IMR-90 (cell line): ENCODE data around the gene CDH13. TPM values are rescaled to one million over a fixed set of nuclear protein-coding genes. Genes with fewer than 3 reads are reported as not detected.

Experiments
- ATAC-seq: fragments of 200-7000 bp; cut with Tn5 transposase; 2 replicates; pipeline ENCODE4 v1.9.1; 2020; ENCODE audit warnings: low read depth, mild to moderate bottlenecking, moderate library complexity
- BruUV-seq: library from RNA; stranded (reverse); fragments of 400-500 nt; replicated peaks from 2 replicates; lab custom pipeline; 2021; lab: Mats Ljungman, UMichigan
- CTCF ChIA-PET: fragments of 300-600 bp; formaldehyde crosslinking; extraction: SDS; loops from one replicate; lab custom pipeline; 2021; ENCODE audit warnings: antibody characterized with exemption; lab: Yijun Ruan, JAX
- POLR2A ChIA-PET: fragments of 300-600 bp; sonication (Branson Sonifier 250); formaldehyde crosslinking; loops from one replicate; lab custom pipeline; 2022; ENCODE audit warnings: antibody characterized with exemption; ENCODE audit not compliant: unreplicated experiment; lab: Charles Lee
- DNase-seq: peaks from one replicate; pipeline ENCODE4 v3.0.0; 2013
- H2AFZ ChIP-seq: replicated peaks from 2 replicates; pipeline ENCODE3; 2013; ENCODE audit warnings: low read length, mild to moderate bottlenecking; ENCODE audit not compliant: poor library complexity
- H2AK5ac ChIP-seq: 2 replicates; pipeline ENCODE4 v1.6.1; 2013; ENCODE audit warnings: low read depth, low read length, inconsistent platforms
- H2AK9ac ChIP-seq: replicated peaks from 2 replicates; pipeline ENCODE3; 2013; ENCODE audit warnings: mild to moderate bottlenecking, low read depth, low read length, moderate library complexity; ENCODE audit not compliant: poor library complexity
- H2BK120ac ChIP-seq: 2 replicates; pipeline ENCODE4 v1.6.1; 2013; ENCODE audit warnings: low read depth, low read length, inconsistent platforms
- H2BK15ac ChIP-seq: 3 replicates; pipeline ENCODE4 v1.6.1; 2013; ENCODE audit warnings: low read depth, low read length, inconsistent platforms
- H2BK20ac ChIP-seq: 2 replicates; pipeline ENCODE4 v1.6.1; 2013; ENCODE audit warnings: low read depth, mild to moderate bottlenecking, inconsistent platforms, low read length, moderate library complexity
- H2BK5ac ChIP-seq: 2 replicates; pipeline ENCODE4 v1.6.1; 2013; ENCODE audit warnings: mild to moderate bottlenecking, low read depth, low read length, inconsistent platforms; ENCODE audit not compliant: poor library complexity, severe bottlenecking
- H3K14ac ChIP-seq: replicated peaks from 2 replicates; pipeline ENCODE4 v1.6.1; 2013; ENCODE audit warnings: low read depth, low read length, inconsistent platforms
- H3K18ac ChIP-seq: 2 replicates; pipeline ENCODE4 v1.6.1; 2013; ENCODE audit warnings: low read depth, low read length, control low read depth
- H3K23ac ChIP-seq: 2 replicates; pipeline ENCODE4 v1.6.1; 2013; ENCODE audit warnings: low read depth, low read length, inconsistent platforms
- H3K27ac ChIP-seq: 2 replicates; pipeline ENCODE4 v1.5.1; 2013; ENCODE audit warnings: mild to moderate bottlenecking, control low read depth, low read length; ENCODE audit not compliant: insufficient read depth
- H3K27me3 ChIP-seq: 2 replicates; pipeline ENCODE4 v1.6.1; 2013; ENCODE audit warnings: low read length; ENCODE audit not compliant: control insufficient read depth, insufficient read depth
- H3K36me3 ChIP-seq: 2 replicates; pipeline ENCODE4 v1.6.1; 2013; ENCODE audit warnings: low read length, mixed read lengths; ENCODE audit not compliant: control insufficient read depth, insufficient read depth
- H3K4ac ChIP-seq: 2 replicates; pipeline ENCODE4 v1.6.1; 2013; ENCODE audit warnings: low read depth, low read length, inconsistent platforms
- H3K4me1 ChIP-seq: 2 replicates; pipeline ENCODE4 v1.6.1; 2013; ENCODE audit warnings: low read length, mixed read lengths; ENCODE audit not compliant: control insufficient read depth, insufficient read depth
- H3K4me2 ChIP-seq: 2 replicates; pipeline ENCODE4 v1.6.1; 2013; ENCODE audit warnings: low read depth, mild to moderate bottlenecking, control low read depth, low read length, moderate library complexity
- H3K4me3 ChIP-seq: 2 replicates; pipeline ENCODE4 v1.5.1; 2013; ENCODE audit warnings: low read depth, mild to moderate bottlenecking, control low read depth, low read length, moderate library complexity; ENCODE audit not compliant: insufficient read depth
- H3K56ac ChIP-seq: 2 replicates; pipeline ENCODE4 v1.6.1; 2013; ENCODE audit warnings: low read length, inconsistent platforms; ENCODE audit not compliant: insufficient read depth; ENCODE audit errors: extremely low read depth
- H3K79me1 ChIP-seq, 2 experiments: 2 replicates each; pipeline ENCODE4 v1.6.1; 2013; ENCODE audit warnings: low read length in 2 of 2, inconsistent platforms in 1 of 2, low read depth in 1 of 2
- H3K9ac ChIP-seq: 2 replicates; pipeline ENCODE4 v1.6.1; 2013; ENCODE audit warnings: low read depth, low read length, control low read depth
- H3K9me1 ChIP-seq: 2 replicates; pipeline ENCODE4 v1.6.1; 2013; ENCODE audit warnings: low read length, inconsistent platforms; ENCODE audit not compliant: insufficient read depth
- H3K9me3 ChIP-seq: 2 replicates; pipeline ENCODE4 v1.6.1; 2013; ENCODE audit warnings: low read length; ENCODE audit not compliant: control insufficient read depth, insufficient read depth
- H4K20me1 ChIP-seq: 2 replicates; pipeline ENCODE4 v1.6.1; 2013; ENCODE audit warnings: low read length, inconsistent platforms; ENCODE audit not compliant: insufficient read depth
- H4K5ac ChIP-seq: 2 replicates; pipeline ENCODE4 v1.6.1; 2013; ENCODE audit warnings: mild to moderate bottlenecking, low read depth, low read length, control low read depth
- H4K8ac ChIP-seq, 2 experiments: 2 replicates each; pipeline ENCODE4 v1.6.1; 2013; ENCODE audit warnings: low read depth in 2 of 2, low read length in 2 of 2, control low read depth in 1 of 2, inconsistent platforms in 1 of 2
- H4K91ac ChIP-seq: 2 replicates; pipeline ENCODE4 v1.6.1; 2013; ENCODE audit warnings: low read depth, low read length, inconsistent platforms; ENCODE audit not compliant: insufficient read depth
- BHLHE40 ChIP-seq: fragments of 150-350 bp; IDR thresholded peaks from 2 replicates; pipeline ENCODE4 v1.6.1; 2016; ENCODE audit warnings: mild to moderate bottlenecking, low read depth, low read length
- CEBPB ChIP-seq: IDR thresholded peaks from 2 replicates; pipeline ENCODE4 v1.6.1; 2012; ENCODE audit warnings: low read depth, low read length, improper control_type of control experiment
- CHD1 ChIP-seq: IDR thresholded peaks from 2 replicates; pipeline ENCODE4 v1.6.1; 2012; ENCODE audit warnings: low read depth, low read length, improper control_type of control experiment
- CTCF ChIP-seq: conservative IDR thresholded peaks from 2 replicates; pipeline ENCODE4 v1.5.1; 2012; ENCODE audit warnings: mild to moderate bottlenecking, low read depth, low read length, improper control_type of control experiment
- ELK1 ChIP-seq: fragments of 150-350 bp; IDR thresholded peaks from 2 replicates; pipeline ENCODE4 v1.6.1; 2016; ENCODE audit warnings: low read depth, mild to moderate bottlenecking, low read length, moderate library complexity, borderline replicate concordance
- FOS ChIP-seq: fragments of 150-350 bp; IDR thresholded peaks from 2 replicates; pipeline ENCODE4 v1.6.1; 2016; ENCODE audit warnings: low read depth, low read length
- MAFK ChIP-seq: IDR thresholded peaks from 2 replicates; pipeline ENCODE4 v1.6.1; 2012; ENCODE audit warnings: low read depth, low read length, improper control_type of control experiment
- MAZ ChIP-seq: IDR thresholded peaks from 2 replicates; pipeline ENCODE4 v1.6.1; 2012; ENCODE audit warnings: low read depth, mild to moderate bottlenecking, low read length, improper control_type of control experiment, moderate library complexity, borderline replicate concordance
- MXI1 ChIP-seq: IDR thresholded peaks from 2 replicates; pipeline ENCODE4 v1.6.1; 2012; ENCODE audit warnings: low read depth, mild to moderate bottlenecking, low read length, moderate library complexity, borderline replicate concordance
- NFE2L2 ChIP-seq: fragments of 150-350 bp; IDR thresholded peaks from 2 replicates; pipeline ENCODE4 v1.6.1; 2016; ENCODE audit warnings: low read depth, mild to moderate bottlenecking, low read length
- POLR2A ChIP-seq: IDR thresholded peaks from 2 replicates; pipeline ENCODE4 v1.6.1; 2012; ENCODE audit warnings: mild to moderate bottlenecking, low read depth, low read length
- RAD21 ChIP-seq: IDR thresholded peaks from 2 replicates; pipeline ENCODE4 v1.6.1; 2012; ENCODE audit warnings: low read length, improper control_type of control experiment
- RCOR1 ChIP-seq: IDR thresholded peaks from 2 replicates; pipeline ENCODE4 v1.6.1; 2012; ENCODE audit warnings: mild to moderate bottlenecking, low read length, improper control_type of control experiment; ENCODE audit not compliant: insufficient replicate concordance
- RFX5 ChIP-seq: IDR thresholded peaks from 2 replicates; pipeline ENCODE4 v1.8.0; 2012; ENCODE audit warnings: low read depth, mild to moderate bottlenecking, low read length, moderate library complexity
- SMC3 ChIP-seq: fragments of 150-350 bp; IDR thresholded peaks from 2 replicates; pipeline ENCODE4 v1.6.1; 2016; ENCODE audit warnings: low read depth, mild to moderate bottlenecking, antibody characterized with exemption, low read length, moderate library complexity
- USF2 ChIP-seq: fragments of 150-350 bp; IDR thresholded peaks from 2 replicates; pipeline ENCODE4 v1.6.1; 2017; ENCODE audit warnings: mild to moderate bottlenecking, antibody characterized with exemption, low read length, low read depth
- WGBS, 2 experiments: methylation state at CpG; one replicate each; pipeline versions ENCODE4 v1.1.5 to v1.1.7; 2013; ENCODE audit warnings: missing lambda C conversion rate in 2 of 2; ENCODE audit not compliant: insufficient read length in 1 of 2; ENCODE audit errors: extremely low coverage in 2 of 2; 5-methylcytosine and 5-hydroxymethylcytosine counted together
- dilution Hi-C: fragments of 300-500 bp; cut with HindIII; formaldehyde crosslinking; loops from one replicate; pipeline ENCODE4 v1.14.3; 2018; ENCODE audit warnings: low sequenced_read_pairs; ENCODE audit not compliant: unreplicated experiment
- in situ Hi-C: fragments of 300-500 bp; cut with MboI; formaldehyde crosslinking; loops from 3 replicates; pipeline ENCODE4 v1.14.3; 2019; ENCODE audit warnings: low sequenced_read_pairs, inconsistent platforms, mixed read lengths
- intact Hi-C: fragments of 100-400 bp; cut with micrococcal nuclease; formaldehyde crosslinking; loops from 2 replicates; pipeline ENCODE4 v1.10.0; 2022
- polyA plus RNA-seq, 3 experiments: library from polyadenylated mRNA; depleted of rRNA; stranded (reverse); fragments of >200 nt; gene quantifications; 2 replicates each; pipeline ENCODE4 v1.2.3, GENCODE V29; 2012; ENCODE audit warnings: low replicate concordance in 1 of 3
- total RNA-seq: library from RNA; depleted of rRNA; stranded (reverse); fragments of >200 nt; gene quantifications from 2 replicates; pipeline ENCODE4 v1.2.3, GENCODE V29; 2012

The CDH13 gene
- total and polyA plus RNA-seq, 2 of the 4 experiments (the other 2 are of a cell fraction), result 61.6 to 74.7 TPM

- ATAC-seq (peak; percentile 82), DNase-seq (peak; percentile 83)
- Histone ChIP-seq H3K18ac (no peak overlapping the region), H3K14ac (no peak overlapping the region), H3K36me3 (no peaks in the 10 kb centered on the region), H3K4me1 (peaks cover 2% of the 10 kb centered on the region), H4K20me1 (no peaks in the 10 kb centered on the region), H3K56ac (no peak overlapping the region), H2AK5ac (no peak overlapping the region), H3K79me1 (peaks cover 6 to 9% of the 10 kb centered on the region in 2 experiments; a peak in 3 of 4 replicates), H2AFZ (no peak overlapping the region), H2AK9ac (no peak overlapping the region), H4K91ac (no peak overlapping the region), H3K27ac (no peak overlapping the region), H3K23ac (no peak overlapping the region), H3K9me1 (peaks cover 5% of the 10 kb centered on the region), H2BK5ac (no peak overlapping the region), H2BK15ac (no peak overlapping the region), H2BK120ac (no peak overlapping the region), H4K5ac (no peak overlapping the region), H3K4me3 (no peak overlapping the region), H3K9ac (no peak overlapping the region), H3K4me2 (no peak overlapping the region), H4K8ac (no peak overlapping the region), H3K4ac (no peak overlapping the region), H3K9me3 (no peaks in the 10 kb centered on the region), H3K27me3 (no peaks in the 10 kb centered on the region), H2BK20ac (no peak overlapping the region)
- no peak for TF ChIP-seq RCOR1
- no peak for TF ChIP-seq NFE2L2
- TF ChIP-seq POLR2A, result no peak
- TF ChIP-seq CHD1, result no peak
- TF ChIP-seq SMC3, result no peak
- TF ChIP-seq ELK1, result no peak
- TF ChIP-seq BHLHE40, result no peak
- no peak for TF ChIP-seq RFX5
- TF ChIP-seq FOS, result peak; percentile 48; the same call in 1 of the 2 replicates
- TF ChIP-seq CEBPB, result peak; percentile 84
- TF ChIP-seq CTCF, result no peak
- no peak for TF ChIP-seq MAZ
- TF ChIP-seq MAFK, result 0 out of 2 replicates have a peak, but pooled peaks have one; percentile 9
- TF ChIP-seq USF2, result no peak
- TF ChIP-seq RAD21, result 0 out of 2 replicates have a peak, but pooled peaks have one; percentile 4
- no peak for TF ChIP-seq MXI1
- no TSS peak for BruUV-seq
- in situ Hi-C loops, result no loop called here
- dilution Hi-C loops, result no loop called here
- intact Hi-C loops, result loop anchor here (10.0 kb wide), 1 partner anchor 355 kb away; no protein-coding TSS in a partner anchor
- ChIA-PET CTCF (no interaction called here), POLR2A (no interaction called here)
- WGBS, 2 experiments, result no CpG with 5 or more reads among the region's 3 CpGs
Observed at GRCh38 chr16:82990155-82990554, 363.4 kb downstream of the CDH13 start.
